Endothelial cell of umbilical vein (primary cell): ENCODE results near the gene BCAS3. TPM values are rescaled to one million over a fixed set of nuclear protein-coding genes. Genes with fewer than 3 reads are reported as not detected.

Experiments used
- BruUV-seq: library from RNA; stranded (reverse); fragments of 400-500 nt; replicated peaks from 2 replicates; lab custom pipeline; 2021; lab: Mats Ljungman, UMichigan
- CTCF ChIA-PET: fragments of 300-600, 350-600 bp; sonication (Branson Sonifier 250); formaldehyde crosslinking; loops from one replicate; lab custom pipeline; 2021; ENCODE audit warnings: antibody characterized with exemption, inconsistent platforms; lab: Charles Lee
- POLR2A ChIA-PET: fragments of 300-600, 350-600 bp; sonication (Branson Sonifier 250); formaldehyde crosslinking; loops from one replicate; lab custom pipeline; 2021; ENCODE audit warnings: antibody characterized with exemption, inconsistent platforms; lab: Charles Lee
- DNase-seq: peaks from one replicate; pipeline ENCODE4 v3.0.0-alpha.2; 2011; ENCODE audit warnings: low read depth, low spot score
- FAIRE-seq: peaks from 2 replicates; lab custom pipeline; 2011; peaks lifted over from hg19 to GRCh38; lab: Jason Lieb, UNC
- H2AFZ ChIP-seq: 2 replicates; pipeline ENCODE4 v1.6.0; 2012; ENCODE audit warnings: low read depth, low read length, control low read depth, inconsistent platforms
- H3K27ac ChIP-seq: 2 replicates; pipeline ENCODE4 v1.5.1; 2011; ENCODE audit warnings: low read depth, mild to moderate bottlenecking, control low read depth, low read length, moderate library complexity; ENCODE audit not compliant: insufficient read depth
- H3K27me3 ChIP-seq, 2 experiments: 2 replicates each; pipeline versions ENCODE4 v1.6.0 to v1.6.1; 2011; ENCODE audit warnings: low read length in 2 of 2, mixed read lengths in 1 of 2; ENCODE audit not compliant: control insufficient read depth in 2 of 2, insufficient read depth in 2 of 2
- H3K36me3 ChIP-seq, 2 experiments: 2 replicates in 1 of 2; 3 replicates in 1 of 2; pipeline ENCODE4 v1.5.1; 2011; ENCODE audit warnings: low read length in 2 of 2, mild to moderate bottlenecking in 1 of 2, moderate library complexity in 1 of 2; ENCODE audit not compliant: control insufficient read depth in 2 of 2, insufficient read depth in 2 of 2; ENCODE audit errors: extremely low read depth in 1 of 2
- H3K4me1 ChIP-seq: 3 replicates; pipeline ENCODE4 v1.5.1; 2011; ENCODE audit warnings: mild to moderate bottlenecking, low read length; ENCODE audit not compliant: control insufficient read depth, insufficient read depth; ENCODE audit errors: extremely low read depth
- H3K4me2 ChIP-seq: 2 replicates; pipeline ENCODE4 v1.6.1; 2011; ENCODE audit warnings: low read length, control low read depth, mixed read lengths; ENCODE audit not compliant: insufficient read depth
- H3K4me3 ChIP-seq, 3 experiments: fragments of 200-600 bp in 1 of 3; sonication (generic), shearing (Covaris generic) in 1 of 3; replicated peaks in 1 of 3; 2 replicates each; pipeline ENCODE4 v1.5.1; 2011 to 2016; ENCODE audit warnings: control low read depth in 3 of 3, low read length in 3 of 3, mild to moderate bottlenecking in 2 of 3, inconsistent platforms in 1 of 3, low read depth in 1 of 3, moderate library complexity in 1 of 3; ENCODE audit not compliant: insufficient read depth in 1 of 3
- H3K79me2 ChIP-seq: 2 replicates; pipeline ENCODE4 v1.6.0; 2012; ENCODE audit warnings: low read length, inconsistent platforms; ENCODE audit not compliant: control insufficient read depth, insufficient read depth
- H3K9ac ChIP-seq: replicated peaks from 2 replicates; pipeline ENCODE3; 2011; ENCODE audit warnings: low read length, control low read depth; ENCODE audit not compliant: insufficient read depth; ENCODE audit errors: extremely low read depth
- H3K9me1 ChIP-seq: replicated peaks from 3 replicates; pipeline ENCODE4 v1.6.0; 2011; ENCODE audit warnings: mild to moderate bottlenecking, low read length; ENCODE audit not compliant: control insufficient read depth, insufficient read depth; ENCODE audit errors: extremely low read depth
- H3K9me3 ChIP-seq: replicated peaks from 2 replicates; pipeline ENCODE4 v1.5.1; 2012; ENCODE audit warnings: low read length, inconsistent platforms; ENCODE audit not compliant: control insufficient read depth, insufficient read depth
- H4K20me1 ChIP-seq: replicated peaks from 2 replicates; pipeline ENCODE3; 2011; ENCODE audit warnings: mild to moderate bottlenecking, low read length; ENCODE audit not compliant: control insufficient read depth, insufficient read depth; ENCODE audit errors: extremely low read depth
- CTCF ChIP-seq, 2 donors: IDR thresholded peaks; 1 replicate in 1 of 2; 2 replicates in 1 of 2; pipeline ENCODE4 v1.5.1; 2011; ENCODE audit warnings: low read length in 2 of 2, mild to moderate bottlenecking in 2 of 2, moderate library complexity in 2 of 2, control low read depth in 1 of 2, inconsistent platforms in 1 of 2, low read depth in 1 of 2; ENCODE audit not compliant: insufficient read depth in 1 of 2; ENCODE audit errors: extremely low read depth in 1 of 2
- EZH2 ChIP-seq: IDR thresholded peaks from 2 replicates; pipeline ENCODE4 v1.6.1; 2012; ENCODE audit warnings: borderline replicate concordance, low read depth, mild to moderate bottlenecking, moderate library complexity, low read length, inconsistent platforms; ENCODE audit not compliant: severe bottlenecking
- FOS ChIP-seq: IDR thresholded peaks from 2 replicates; pipeline ENCODE4 v1.6.1; 2011; ENCODE audit warnings: mild to moderate bottlenecking, low read length, moderate library complexity, borderline replicate concordance; ENCODE audit not compliant: insufficient read depth
- GATA2 ChIP-seq: IDR thresholded peaks from 2 replicates; pipeline ENCODE4 v1.7.0; 2011; ENCODE audit warnings: low read depth, mild to moderate bottlenecking, moderate library complexity, mixed read lengths, low read length; ENCODE audit not compliant: insufficient read length, insufficient read depth
- JUN ChIP-seq: IDR thresholded peaks from 2 replicates; pipeline ENCODE4 v1.6.1; 2011; ENCODE audit warnings: borderline replicate concordance, low read depth; ENCODE audit not compliant: insufficient read length, insufficient read depth
- MAX ChIP-seq: IDR thresholded peaks from 2 replicates; pipeline ENCODE4 v1.6.1; 2011; ENCODE audit not compliant: insufficient read depth, insufficient read length
- MYC ChIP-seq: IDR thresholded peaks from one replicate; pipeline ENCODE4 v1.6.1; 2011; ENCODE audit warnings: mild to moderate bottlenecking, low read depth, low read length
- POLR2A ChIP-seq: IDR thresholded peaks from 2 replicates; pipeline ENCODE4 v1.6.1; 2012; ENCODE audit warnings: low read depth, mild to moderate bottlenecking, control low read depth, low read length
- POLR2AphosphoS5 ChIP-seq: IDR thresholded peaks from 2 replicates; pipeline ENCODE4 v1.6.1; 2012; ENCODE audit warnings: low read depth, mild to moderate bottlenecking, control low read depth, low read length, moderate library complexity; ENCODE audit not compliant: insufficient read depth
- dilution Hi-C: fragments of 300-500 bp; cut with MboI; formaldehyde crosslinking; loops from one replicate; pipeline ENCODE4 v1.15.0; 2019; ENCODE audit warnings: low sequenced_read_pairs; ENCODE audit not compliant: extremely low pct_ligation_motif_present
- intact Hi-C: fragments of 100-400 bp; cut with micrococcal nuclease; formaldehyde crosslinking; loops from one replicate; pipeline ENCODE4 v1.10.0; 2022
- polyA plus RNA-seq, 4 experiments: library from polyadenylated mRNA; depleted of rRNA in 3 of 4; stranded (reverse) in 3 of 4; unstranded in 1 of 4; fragments of >200 nt; gene quantifications; 2 replicates each; pipeline versions ENCODE4 v1.2.1 to v1.2.3, GENCODE V29; 2011 to 2012; ENCODE audit warnings: missing spikeins in 1 of 4
- total RNA-seq: library from RNA; stranded (reverse); gene quantifications from 2 replicates; pipeline ENCODE4 v1.2.3, GENCODE V29; 2021

BCAS3 gene
- total and polyA plus RNA-seq, 2 donors (not counting 3 experiments of a cell fraction or from before 2014, with no cell fraction given): 8.2 to 16.0 TPM

GRCh38 chr17:61352781-61353491 lies 675.3 kb downstream of the BCAS3 start:
- DNase-seq: no peak
- Histone ChIP-seq H3K27ac (no peak overlapping the region), H3K4me3 (no peak overlapping the region), H3K27me3 (peaks cover 0 to 2% of the 10 kb centered on the region in 2 experiments), H3K9me1 (no peaks in the 10 kb centered on the region), H3K36me3 (no peaks in the 10 kb centered on the region), H3K79me2 (no peaks in the 10 kb centered on the region), H3K4me1 (peaks cover 19% of the 10 kb centered on the region), H4K20me1 (no peaks in the 10 kb centered on the region), H2AFZ (no peak overlapping the region), H3K9ac (no peak overlapping the region), H3K4me2 (no peak overlapping the region), H3K9me3 (no peaks in the 10 kb centered on the region)
- BruUV-seq: no TSS peak
- ChIA-PET CTCF (interaction anchor here (1.5 to 2.4 kb wide), 3 partner anchors 17 to 352 kb away, joined by 4 to 12 read pairs (median 7); no protein-coding TSS in a partner anchor), POLR2A (interaction anchor here (0.6 kb wide), 1 partner anchor 345 kb away, joined by 5 read pairs; no protein-coding TSS in a partner anchor)
- no peak for TF ChIP-seq EZH2
- no peak for TF ChIP-seq JUN
- no peak for TF ChIP-seq MYC
- TF ChIP-seq CTCF (IDR thresholded peaks at IDR 0.05; ENCODE audit: extremely low read depth in 1 of 2, insufficient read depth in 1 of 2, low read depth in 1 of 2, low read length in 2 of 2): no peak
- no peak for TF ChIP-seq POLR2AphosphoS5
- no peak for TF ChIP-seq MAX
- TF ChIP-seq GATA2: no peak
- TF ChIP-seq POLR2A: no peak
- no peak for TF ChIP-seq FOS
- FAIRE-seq: no peak
- dilution Hi-C loops: no loop called here
- intact Hi-C loops: no loop called here
